ENCODE results near the gene RAB11FIP2.

GRCh38 chr10:118027397-118027796 is 19.3 kb downstream of the RAB11FIP2 start:
- TF ChIP-seq, protein P1, sequence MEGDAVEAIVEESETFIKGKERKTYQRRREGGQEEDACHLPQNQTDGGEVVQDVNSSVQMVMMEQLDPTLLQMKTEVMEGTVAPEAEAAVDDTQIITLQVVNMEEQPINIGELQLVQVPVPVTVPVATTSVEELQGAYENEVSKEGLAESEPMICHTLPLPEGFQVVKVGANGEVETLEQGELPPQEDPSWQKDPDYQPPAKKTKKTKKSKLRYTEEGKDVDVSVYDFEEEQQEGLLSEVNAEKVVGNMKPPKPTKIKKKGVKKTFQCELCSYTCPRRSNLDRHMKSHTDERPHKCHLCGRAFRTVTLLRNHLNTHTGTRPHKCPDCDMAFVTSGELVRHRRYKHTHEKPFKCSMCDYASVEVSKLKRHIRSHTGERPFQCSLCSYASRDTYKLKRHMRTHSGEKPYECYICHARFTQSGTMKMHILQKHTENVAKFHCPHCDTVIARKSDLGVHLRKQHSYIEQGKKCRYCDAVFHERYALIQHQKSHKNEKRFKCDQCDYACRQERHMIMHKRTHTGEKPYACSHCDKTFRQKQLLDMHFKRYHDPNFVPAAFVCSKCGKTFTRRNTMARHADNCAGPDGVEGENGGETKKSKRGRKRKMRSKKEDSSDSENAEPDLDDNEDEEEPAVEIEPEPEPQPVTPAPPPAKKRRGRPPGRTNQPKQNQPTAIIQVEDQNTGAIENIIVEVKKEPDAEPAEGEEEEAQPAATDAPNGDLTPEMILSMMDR (IDR thresholded peaks at IDR 0.05): no peak
- no peak for TF ChIP-seq POLR2AphosphoS5 (IDR thresholded peaks at IDR 0.05)
- no peak for TF ChIP-seq EP300 (IDR thresholded peaks at IDR 0.05)
- TF ChIP-seq POLR2A (IDR thresholded peaks at IDR 0.05): no peak
